HG02885 (cell line): ENCODE data around the gene COL13A1.

Experiments used
- ATAC-seq: cut with Tn5 transposase; IDR thresholded peaks from one replicate; pipeline ENCODE4 v1.9.1; 2021; ENCODE audit warnings: mild to moderate bottlenecking; ENCODE audit not compliant: unreplicated experiment, poor library complexity

Gene COL13A1

DNA sequence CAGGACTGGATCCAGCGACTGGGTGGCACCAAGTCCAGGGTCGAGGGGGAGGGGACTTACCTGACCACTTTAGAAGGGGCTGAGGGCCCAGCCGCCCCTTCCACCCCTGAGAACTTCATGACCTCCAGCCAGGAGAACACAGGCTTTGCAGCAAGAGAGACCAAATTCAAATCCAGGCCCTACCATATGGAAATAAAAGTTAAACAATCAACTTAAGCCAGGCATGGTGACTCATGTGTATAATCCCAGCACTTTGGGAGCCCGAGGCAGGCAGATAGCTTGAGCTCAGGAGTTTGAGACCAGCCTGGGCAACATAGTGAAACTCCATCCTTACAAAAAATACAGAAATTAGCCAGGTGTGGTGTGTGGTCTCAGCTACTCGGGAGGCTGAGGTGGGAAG is 61.9 kb downstream of the COL13A1 start:
- no peak for ATAC-seq

DNA sequence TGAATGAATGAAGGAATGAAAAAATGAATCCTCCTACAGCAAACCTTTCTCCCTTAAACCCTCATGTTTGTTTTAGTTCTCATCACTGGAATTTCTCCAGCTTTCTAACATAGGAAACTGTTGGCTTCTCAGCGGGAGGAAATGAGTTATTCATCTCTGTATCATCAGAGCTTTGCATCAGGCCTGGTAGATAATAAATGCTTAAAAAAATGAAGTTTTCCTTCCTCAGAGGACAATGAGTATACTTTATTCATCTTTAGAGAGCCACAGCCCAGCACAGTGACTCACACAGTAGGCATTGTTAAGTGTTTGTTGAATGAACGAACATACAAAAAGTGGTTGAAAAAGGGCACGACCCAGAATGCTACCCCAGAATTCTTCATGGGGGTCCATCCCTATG is 62.6 kb downstream of the COL13A1 start:
- ATAC-seq, result no peak

DNA sequence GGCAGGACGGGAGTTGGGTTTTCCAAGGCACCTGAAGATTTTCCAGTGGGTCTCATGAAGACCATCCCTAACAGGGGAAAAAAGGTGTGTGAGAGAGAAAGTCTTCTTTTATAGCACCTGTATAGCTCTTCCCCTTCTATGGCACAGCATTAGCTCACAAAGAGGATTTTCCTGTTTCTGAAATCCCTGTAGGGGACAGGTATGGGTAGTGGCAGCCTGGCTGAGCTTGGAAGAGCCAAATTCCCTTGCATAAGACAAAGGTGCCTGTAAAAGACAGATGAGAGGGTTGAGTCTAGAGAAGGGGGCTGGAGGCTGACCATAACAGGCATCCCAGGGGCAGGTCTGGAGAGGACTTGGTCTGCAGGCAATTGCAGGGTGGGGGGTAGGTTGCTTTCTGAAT is 63.7 kb downstream of the COL13A1 start:
- no peak for ATAC-seq

DNA sequence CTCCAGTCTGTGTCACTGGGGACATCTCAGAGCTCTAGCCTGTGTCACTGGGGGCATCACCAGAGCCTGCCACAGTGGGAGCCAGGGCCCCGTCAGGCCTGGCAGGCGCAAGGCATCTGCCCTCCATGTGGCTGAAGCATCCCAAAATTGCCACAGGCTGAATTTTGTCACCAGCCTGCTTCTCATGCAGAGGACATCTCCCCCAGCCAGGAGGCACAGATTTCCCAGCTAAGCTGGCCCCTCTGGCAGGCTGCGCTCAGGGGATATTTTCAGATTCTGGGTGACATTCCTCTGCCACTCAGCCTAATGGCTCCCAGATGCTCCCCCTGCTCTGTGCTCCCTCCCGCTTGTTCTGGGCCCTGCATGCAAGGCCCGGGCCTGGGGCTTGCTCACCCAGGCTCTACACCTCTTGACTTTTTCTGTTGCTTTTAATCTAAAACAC is 64.6 kb downstream of the COL13A1 start:
- ATAC-seq, result no peak

DNA sequence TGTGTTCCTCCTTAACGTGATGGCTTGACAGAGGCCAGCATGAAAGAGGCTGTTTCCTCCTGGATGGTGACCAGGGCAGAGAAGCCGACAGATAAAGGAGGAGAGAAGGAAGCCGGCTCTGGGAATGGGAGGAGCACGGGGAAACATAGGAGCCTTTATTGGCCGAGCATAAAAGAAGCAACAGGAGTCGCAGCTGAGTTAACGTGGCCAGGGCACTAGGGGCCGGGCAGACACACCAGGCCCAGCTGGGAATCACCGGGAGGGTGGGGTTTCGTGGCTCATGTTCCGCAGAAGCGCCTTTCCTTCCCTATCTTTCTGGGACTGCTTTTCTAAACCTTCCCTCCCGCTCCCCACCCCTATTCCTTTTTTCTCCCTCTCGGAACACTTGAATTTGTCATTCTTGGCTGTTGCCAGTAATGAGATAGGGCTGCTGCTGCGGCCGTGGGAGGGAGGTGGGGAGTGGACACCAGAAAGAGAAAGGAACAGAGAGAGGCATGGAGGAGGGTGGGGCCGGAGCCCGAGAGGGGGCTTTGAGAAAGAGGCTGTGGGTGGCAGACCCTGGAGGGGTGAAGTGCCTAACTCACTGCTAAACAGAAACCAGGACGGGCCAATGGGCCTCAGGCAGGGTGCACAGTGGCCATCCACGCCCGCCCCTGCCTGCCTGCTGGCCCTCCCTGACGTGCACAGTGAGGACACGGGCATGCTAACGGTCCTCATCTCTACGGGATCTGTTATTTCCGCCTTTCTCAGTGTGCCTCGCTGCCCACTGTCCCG is 65.2 kb downstream of the COL13A1 start:
- no peak for ATAC-seq

DNA sequence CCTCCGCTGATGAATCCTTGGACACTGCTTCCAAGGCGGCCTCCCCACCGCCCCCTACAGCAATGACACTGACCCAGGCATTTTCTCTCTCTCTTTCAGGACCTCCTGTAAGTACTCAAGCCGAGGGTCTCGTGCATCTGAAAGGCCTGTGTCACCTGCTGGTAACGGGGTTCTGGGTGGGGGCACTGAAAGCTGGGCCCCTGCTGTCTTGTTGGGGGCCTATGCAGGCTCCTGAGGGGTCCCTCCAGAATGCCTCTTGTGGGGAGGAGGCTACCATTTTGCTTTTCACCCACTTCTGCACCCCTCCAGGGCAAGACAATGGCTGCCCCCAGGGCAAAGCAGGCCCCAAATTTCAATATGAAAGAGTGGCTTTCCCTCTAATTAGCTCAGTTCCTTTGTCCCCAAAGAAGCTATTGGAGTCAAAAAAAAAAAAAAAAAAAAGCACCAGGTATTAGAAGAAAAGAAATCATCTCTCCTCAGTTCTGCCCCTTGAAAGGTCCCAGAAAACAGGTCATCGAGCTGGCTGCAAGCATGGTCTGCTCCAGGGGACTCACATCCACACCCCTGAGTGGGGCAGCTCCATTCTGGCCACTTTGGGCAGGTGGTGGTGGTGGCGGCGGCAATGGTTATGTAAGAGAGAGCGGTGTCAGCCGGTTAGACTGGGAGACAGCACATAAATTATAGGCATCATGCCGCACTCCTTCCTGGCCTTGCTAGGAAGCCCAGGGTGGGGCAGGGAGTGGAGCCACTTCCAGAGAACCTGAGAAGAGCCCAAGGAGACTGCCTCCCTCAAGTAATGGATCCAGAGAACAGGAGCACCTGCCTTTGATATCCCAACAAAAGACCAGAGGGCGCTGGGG is 66.2 kb downstream of the COL13A1 start:
- no peak for ATAC-seq

DNA sequence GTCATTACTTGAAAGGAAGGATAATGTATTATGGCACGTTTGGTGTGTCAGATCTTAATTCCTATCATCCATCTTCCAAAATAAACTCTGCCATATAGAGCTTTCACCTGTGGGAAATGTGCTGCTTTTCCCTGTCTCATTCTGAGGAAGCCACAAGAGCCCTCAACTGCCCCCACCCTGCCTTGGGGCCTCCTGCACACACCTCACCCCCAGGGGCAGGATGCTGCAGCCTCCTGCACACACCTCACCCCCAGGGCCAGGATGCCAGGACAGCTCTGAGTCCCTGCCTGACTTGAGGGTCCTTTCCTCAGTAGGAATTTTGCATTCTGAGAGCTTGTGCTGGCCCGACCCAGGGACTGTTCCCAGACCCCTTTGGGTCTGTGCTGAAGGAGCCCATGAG is 67.1 kb downstream of the COL13A1 start:
- ATAC-seq, result no peak

DNA sequence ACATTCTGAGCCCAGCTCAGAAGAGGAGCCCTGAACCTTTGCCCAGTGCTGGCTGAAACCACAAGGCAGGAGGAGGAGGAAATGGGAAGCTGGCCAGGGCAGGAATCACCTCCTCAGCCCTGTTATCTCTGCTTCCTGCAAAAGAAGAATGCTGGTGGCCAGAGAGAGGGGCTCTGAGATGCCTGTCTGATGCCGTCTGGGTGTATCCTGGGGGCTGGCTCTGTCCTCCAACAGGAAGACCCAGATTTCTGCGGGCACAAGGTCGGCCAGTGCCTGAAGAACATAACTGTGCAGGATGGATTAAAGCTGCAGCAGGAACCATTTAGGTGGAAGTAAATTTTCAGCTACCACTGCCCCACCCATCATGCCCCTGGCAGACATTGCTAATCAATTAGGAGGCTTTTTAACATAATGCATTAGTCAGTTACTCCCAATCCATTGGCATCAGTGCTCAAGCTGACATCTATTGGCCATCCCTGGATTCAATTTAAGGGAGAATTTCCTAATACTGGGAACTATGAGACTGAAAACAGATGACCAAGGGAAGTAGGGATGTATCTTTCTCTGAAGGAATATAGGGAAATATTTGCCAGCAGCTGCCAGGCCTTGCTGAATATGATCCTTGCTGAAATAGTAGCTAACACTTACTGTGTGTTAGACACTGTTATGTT is 67.7 kb downstream of the COL13A1 start:
- no peak for ATAC-seq

DNA sequence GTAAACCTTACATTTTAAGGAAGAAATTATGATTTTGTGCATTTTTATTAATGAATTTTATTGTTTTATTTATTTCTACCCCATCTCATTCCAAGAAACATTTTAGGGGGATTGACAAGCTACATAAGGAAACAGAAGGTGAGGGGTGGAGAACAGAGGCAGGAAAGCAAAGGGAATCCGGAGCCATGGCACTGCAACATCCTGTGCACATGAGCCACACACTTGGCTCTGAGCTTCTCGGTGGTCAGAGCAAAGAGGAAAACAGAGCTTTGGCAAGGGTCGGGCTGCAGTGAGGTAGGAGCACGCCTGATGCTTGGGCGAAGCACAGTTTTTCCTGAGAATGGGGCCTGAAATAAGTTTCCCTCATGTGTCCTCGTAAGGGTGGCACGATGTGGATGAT is 68.9 kb downstream of the COL13A1 start:
- no peak for ATAC-seq

DNA sequence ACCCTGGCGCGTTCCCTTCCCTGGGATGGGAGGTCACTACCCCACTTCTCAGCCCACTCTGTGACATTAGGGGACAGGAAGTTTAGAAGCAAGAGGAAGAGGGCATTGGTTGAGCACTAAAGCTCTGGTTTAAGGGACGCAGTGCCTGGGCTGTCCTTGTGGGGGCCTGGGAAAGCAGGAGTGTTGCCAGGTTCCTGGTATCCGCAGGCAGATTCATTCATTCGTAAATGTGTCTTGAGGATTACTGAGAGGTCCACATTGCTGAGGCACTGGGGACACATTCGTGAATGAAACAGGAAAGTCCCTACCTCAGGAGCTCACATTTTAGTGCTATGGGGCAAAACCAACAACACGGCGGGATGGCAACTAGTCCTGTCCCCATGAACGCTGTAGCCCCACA is 69.4 kb downstream of the COL13A1 start:
- ATAC-seq, result no peak

DNA sequence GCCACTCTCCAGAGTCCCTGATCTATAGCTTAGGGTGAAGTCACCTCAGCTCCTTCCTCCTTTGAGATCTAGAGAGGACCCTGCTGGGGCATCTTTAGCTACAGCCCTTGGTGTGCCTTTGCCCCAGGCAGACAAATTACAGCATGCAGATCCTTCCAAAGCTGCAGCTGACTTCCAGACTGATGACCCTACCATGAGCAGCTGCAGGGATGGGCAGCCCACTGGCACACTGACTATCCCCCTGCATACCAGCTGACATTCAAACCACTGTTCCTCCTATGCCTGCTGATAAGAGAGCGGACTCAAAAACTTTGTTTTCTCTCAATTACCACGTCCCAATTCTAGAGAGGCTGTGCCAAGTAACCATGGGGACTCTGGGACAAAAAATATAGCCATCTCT is 70.6 kb downstream of the COL13A1 start:
- ATAC-seq, result no peak

DNA sequence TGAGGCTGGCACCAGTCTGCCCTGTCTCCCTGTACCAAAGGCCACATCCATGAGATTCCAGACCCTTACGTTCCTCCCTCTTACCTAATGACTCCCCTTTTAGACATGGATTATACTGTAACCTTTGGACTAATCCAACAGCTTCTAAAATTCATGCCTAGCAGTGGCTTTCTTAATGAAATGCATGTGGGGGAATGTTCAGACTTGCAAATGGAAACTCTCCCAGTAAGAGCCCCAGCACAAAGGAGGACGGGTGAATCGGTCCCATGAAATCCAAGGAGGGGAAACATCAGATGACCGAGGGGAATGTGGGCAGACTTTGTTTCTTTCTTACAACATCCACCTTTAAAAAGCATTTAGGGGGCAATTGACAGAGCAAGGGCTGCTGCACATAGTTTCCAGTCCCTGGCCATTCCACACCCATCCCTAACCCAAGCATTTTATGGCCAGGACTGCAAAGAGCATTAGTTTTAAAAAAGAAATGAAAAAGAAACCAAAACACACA is 71.5 kb downstream of the COL13A1 start:
- no peak for ATAC-seq

DNA sequence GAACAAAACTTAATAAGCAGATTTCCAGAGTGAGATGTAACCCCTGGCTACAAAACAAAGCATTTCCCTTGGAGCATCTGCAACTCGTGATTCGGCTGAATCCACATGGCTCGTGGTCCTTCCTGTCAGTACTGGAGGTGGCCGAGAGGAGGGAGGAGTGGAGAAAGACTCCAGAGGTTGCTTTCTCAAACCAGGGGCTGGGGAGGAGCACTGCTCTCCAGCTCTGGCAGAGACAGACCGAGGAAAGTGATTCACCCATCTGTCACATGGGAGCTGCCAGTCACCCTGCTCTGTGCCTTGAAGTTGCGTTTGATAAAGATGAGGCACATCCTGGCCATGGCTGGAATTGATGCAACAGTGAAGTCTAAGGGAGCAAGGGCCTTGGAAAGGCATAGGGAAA is 72.7 kb downstream of the COL13A1 start:
- no peak for ATAC-seq

DNA sequence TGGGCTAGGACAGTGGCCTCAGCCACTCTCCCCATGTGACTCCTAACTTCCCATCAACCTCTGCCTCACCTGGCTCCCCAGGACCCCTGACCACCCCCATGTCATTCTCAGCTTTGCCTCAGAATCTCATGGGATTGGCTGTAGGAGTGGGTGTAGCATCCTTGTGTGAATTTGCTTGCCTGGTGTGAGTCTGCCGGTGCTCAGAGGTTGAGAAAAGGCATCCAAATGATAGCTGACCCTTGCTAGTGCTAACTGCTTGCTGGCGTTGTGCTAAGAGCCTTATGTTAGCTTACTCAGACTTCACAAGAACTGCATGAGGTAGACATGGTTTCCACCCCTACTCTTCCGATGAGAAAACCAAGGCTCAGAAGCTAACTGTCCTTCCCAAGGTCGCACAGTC is 74.2 kb downstream of the COL13A1 start:
- no peak for ATAC-seq

DNA sequence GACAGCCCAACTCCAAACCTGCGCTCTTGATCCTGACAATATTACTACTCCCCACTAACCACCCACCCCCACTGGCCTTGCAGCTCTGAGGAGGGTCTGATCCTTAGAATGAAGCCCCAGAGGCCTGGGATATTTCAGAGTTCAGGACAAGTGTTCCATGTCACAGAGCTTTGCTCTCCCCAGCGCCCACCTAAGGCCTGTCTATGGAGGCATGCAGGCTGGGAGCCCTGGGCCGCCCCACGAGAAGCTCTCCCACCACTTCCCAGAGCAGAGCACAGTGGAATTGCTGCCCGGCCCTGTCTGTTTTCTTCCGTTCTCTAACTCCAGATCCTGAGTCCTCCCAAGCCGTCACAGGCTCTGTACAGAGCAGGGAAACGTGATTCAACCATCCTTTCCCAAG is 74.6 kb downstream of the COL13A1 start:
- no peak for ATAC-seq

DNA sequence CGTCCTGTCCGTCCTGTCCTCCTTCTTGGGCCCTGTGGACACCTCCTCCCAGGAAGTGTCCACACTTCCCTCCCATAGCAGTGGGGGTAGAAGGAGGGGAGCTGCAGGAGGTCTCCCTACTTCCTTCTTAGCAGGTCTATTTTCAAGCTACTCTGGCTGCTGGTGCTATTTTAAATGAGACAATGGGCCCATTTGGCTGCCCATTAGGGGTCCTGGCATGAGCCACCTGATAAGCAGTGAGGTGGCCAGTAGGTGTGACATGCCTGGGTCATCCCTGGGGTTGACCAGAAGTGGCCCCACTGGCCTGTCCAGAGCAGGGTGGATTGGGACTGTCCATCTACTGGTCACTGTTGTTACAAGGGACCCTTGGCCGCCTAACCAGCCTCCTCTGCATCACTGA is 75.2 kb downstream of the COL13A1 start:
- no peak for ATAC-seq

DNA sequence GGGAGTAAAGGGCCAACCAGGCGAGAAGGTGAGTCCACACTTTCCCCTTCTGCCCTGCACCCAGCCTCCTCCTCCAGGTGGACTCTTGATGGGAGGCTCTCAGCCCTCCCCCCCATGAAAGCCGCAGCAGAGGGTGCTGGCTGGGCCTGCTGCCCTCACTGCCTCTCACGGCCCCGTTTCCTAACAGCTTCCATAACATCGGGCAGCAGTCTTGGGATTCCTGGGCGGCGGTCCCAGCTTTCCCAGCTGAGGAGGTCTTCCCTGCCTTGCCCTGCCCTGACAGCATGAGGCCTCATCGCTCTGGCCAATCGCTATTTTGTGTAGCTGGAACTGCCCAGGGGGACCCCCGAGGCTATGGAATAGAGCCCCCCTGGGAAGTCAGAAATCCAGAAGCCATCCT is 76.3 kb downstream of the COL13A1 start:
- ATAC-seq, result no peak

DNA sequence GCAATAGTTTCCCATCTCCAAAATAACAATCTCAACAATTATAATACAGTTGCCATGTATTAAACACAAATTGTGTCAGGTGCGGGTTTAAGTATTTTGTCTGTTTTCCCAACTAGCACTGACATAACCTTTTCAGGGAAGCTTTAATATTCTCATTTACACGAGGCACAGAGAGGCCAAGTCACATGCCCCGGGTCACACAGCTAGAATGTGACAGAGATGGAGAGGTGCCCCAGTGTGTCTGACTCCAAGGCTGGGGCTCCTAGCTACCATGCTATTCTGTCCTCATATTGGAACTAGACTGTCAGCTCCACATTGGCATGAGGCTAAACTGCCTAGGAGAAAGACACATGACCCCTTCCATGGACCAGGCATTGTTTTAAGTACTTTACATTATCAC is 77.2 kb downstream of the COL13A1 start:
- ATAC-seq, result no peak

DNA sequence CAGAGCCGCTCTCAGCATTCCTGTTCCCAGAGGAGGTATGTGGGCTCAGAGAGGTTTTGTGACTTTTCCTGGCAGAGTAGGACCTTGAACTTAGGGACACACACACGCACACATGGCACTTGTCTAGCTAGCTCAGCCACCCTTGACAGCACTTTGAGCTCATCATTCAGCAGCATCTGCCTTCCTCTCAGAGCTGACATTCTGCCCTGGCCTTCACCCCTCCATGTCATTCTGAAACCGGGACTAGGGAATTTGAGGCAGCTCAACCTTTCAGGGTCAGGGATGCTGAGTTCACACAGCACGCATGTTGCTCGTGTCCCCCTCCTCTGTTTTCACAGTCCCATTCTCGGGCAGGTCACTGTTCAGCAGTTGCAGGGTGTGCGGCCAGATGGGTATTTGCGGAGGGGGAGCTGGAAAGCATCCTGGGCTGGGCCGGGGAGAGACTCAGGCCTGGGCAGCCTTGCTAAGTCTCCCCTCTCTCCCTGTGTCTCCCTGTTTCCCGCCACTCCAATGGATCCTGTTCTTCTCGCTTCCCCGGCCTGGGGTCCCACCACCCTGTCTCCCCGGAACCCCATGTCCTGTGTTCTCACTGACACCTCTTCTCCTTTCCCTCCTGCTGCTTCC is 78.0 kb downstream of the COL13A1 start:
- ATAC-seq, result no peak

DNA sequence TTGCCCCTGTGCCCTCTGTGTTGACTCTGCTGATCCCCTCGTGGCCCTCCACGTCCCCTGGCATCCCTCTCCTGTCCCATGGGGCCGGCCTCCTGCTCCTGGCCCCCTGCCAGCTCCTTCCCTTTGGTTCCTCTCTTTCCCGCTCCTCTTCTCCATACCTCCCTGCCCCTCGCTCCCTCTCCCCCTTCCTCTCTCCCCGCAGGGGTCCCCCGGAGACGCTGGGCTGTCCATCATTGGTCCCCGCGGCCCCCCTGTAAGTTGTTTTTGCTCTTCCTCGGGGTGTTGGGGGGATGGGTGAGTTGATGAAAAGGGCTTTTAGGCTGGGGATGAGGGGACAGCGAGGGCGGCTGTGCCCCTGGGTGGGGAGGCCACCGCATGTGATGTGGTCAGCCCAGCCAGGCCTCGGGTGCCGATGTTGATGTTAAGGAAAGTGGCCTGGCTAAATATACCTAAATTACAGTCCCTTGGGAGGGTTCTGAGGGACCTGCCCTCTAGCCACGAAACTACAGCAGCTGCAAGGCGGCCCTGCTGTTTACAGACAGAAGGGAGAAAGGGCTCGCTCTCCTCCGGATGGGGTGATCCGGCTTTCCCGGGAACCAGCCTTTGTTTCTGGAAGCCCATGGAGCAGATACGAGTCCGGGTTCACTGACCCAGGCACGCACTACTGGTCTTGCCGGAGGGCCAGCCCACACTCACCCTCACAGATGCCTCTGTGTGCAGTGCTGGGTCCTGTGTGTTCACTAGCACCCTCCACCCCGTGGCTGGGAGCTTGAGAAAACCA is 78.8 kb downstream of the COL13A1 start:
- ATAC-seq, result no peak
